GM21737 (cell line): ENCODE data around the gene SCAMP1.
"Not testable (repeated sequence)": the region's sequence is repeated elsewhere in the genome, so short reads cannot be mapped to it uniquely, and the experiment has no call there.

ENCODE experiments used
- ATAC-seq: cut with Tn5 transposase; IDR thresholded peaks from one replicate; pipeline ENCODE4 v1.9.1; 2021; ENCODE audit warnings: mild to moderate bottlenecking, moderate library complexity; ENCODE audit not compliant: unreplicated experiment

SCAMP1 gene

DNA sequence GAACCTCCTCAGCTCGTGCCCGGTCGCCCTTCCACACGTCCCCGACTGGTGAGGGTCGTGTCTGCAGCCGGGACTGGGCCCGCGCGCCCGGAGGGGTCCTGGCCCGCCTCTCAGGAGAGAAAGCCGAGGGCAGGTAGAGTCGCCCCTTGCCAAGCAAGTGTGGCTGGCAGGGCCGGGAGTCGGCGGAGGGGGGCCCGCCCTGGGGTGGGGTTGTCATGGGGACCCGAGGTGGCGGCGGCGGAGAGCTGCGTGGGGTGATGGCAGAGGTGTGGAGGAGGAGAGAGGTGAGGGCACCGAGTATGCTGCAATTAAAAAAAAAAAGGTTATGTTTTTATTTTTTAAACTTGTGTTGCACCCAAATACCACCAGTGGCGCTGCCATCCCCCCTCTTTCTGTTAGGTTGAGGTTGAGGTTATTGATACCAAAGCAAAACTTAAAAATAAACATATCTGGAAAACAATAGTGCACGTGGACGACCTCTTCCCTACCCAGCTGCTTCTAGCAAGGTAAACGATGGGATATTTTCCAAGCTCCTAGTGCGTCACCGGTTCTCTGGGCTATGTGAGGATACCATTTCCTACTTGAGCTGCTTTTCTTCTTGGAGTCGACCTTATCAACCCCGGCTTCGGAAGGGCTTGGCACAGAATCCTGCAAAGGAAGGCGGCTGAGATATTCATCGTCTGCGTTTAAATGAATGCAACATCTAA lies 660 bp downstream of the SCAMP1 start:
- ATAC-seq: peak; percentile 38

DNA sequence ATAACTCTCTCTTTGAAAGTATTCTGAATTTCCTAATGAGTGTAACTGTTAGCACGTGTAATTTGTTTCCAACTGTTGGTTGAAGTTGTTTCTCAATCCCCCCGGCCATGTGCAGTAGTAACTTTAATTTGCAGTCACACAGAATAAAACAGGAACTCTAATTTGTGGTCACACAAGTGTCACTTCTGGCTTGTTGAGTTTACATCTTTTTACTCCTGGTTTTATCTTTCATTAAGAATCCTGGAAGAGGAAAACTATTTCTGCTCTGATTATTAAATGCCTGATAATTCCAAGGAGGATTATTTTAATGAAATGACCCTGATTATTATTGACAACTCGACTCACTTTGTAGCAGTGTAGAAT lies 1.2 kb downstream of the SCAMP1 start:
- ATAC-seq: no peak

DNA sequence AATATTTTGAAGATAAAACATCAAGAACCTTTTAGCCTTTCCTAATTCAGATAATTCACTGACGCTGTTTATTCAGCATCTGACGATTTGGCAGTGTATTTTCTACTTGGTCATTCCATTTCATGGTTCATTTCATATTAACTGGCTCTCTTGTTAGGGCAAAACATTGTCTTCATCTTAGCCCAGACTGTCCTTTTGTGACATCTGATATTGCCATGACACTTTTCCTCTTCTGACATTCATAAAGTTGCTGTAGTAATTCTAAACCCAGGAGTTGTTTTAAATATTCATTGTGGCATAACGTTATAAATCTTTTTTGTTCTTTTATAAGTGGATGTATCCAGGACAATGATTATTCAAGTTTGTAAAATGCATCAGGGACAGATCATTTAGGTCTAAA lies 1.8 kb downstream of the SCAMP1 start:
- no peak for ATAC-seq

DNA sequence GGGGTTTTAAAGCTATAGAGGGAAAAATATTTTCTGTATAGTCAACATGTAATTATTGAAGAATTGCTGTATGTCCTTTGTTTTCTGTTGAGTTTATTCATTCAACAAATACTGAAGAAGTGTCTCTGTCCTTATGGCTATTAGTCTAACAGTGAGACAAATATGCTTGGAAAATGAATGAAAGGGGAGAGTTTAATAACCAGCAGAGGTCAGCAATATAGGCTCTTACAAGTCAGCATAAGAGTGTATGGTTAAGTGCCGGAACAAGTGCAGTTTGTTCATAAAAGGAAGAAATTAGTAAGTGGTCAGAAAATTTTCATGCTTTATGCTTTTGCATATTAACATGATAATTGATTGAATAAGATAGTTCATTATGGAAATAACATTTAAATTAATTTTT lies 3.6 kb downstream of the SCAMP1 start:
- no peak for ATAC-seq

DNA sequence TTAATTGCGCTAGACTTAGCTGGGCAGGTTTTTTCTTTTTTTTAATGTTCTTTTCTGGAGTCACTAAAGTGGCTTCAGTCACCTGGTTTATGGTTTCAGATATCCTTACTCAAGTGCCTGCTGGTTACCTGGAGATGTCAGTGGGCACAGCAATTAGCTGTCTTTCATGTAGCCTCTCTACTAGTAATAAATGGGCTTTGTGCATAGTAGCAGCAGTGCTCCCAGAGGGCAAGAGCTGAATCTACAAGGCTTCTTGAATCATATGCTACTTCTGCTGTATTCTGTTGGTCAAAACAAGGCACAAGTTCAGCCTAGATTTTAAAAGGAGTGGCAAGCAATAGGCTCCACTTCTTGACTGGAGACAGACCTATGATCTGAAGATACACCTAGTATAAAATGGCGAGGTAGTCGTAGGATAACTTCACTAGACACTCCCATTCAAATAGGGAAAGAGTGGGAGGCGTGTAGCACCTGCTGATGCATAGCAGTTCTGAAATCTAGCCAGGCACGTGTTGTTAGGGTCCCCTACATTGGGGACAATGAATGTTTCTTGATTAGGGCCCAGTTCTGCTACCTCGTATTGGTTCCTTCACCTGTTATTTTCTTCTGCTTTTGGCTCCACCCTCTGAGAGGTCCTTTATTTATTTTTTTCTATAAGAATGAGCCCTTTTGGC lies 7.0 kb downstream of the SCAMP1 start:
- ATAC-seq: no peak

DNA sequence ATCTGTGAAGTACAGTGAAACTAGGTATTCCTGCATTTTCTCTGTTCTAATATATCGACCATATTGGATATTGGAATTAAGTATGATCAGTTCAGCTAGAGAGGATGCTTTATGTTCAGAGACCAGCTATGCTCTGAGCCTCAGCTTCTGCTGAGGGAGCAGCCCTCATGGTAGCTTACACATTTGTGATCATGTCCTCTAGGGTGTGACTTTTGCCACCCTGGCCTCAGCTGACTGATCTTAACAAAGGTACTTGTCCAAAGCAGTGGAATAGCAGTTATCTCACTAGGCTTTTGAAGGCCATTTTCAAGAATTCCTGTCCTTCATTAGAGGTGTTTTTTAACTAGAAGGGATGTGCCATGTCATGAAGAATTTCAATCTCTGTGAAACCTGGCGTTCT lies 9.3 kb downstream of the SCAMP1 start:
- ATAC-seq: no peak

DNA sequence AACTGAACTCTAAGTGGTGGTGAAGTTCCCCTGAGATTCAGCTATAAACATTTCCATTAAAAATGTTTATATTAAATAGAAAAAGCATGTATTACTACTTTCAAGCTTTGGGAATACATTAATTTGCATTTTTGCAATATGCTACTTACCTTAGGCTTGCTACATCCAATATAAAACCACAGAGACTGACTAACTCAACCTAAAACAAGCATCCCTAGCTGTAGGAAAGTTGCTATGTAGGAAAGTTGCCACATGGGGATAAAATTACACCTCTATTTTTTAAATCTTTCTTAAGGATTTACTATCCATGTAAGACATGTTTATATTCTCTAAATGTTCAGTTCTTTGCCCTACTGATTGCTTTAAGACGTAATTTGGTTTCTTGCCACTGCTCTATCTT lies 12.8 kb downstream of the SCAMP1 start:
- no peak for ATAC-seq

DNA sequence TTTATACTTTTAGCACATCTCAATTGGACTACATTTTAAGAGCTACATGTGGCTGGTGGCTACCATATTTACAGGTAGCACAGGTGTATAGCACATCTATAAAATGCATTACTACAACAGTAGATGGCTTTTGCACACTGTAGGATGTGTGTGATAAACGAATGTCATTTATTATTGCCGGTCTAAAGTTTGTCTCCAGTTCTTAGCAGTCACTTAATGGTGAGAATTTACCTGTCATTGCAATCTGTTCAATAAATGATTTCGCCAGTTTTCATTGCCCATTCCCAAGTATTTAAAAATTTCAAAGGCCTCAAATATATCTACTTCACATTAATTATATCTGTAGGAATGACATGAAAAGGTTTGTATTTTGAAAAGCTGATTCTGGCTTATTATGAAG lies 15.9 kb downstream of the SCAMP1 start:
- no peak for ATAC-seq

DNA sequence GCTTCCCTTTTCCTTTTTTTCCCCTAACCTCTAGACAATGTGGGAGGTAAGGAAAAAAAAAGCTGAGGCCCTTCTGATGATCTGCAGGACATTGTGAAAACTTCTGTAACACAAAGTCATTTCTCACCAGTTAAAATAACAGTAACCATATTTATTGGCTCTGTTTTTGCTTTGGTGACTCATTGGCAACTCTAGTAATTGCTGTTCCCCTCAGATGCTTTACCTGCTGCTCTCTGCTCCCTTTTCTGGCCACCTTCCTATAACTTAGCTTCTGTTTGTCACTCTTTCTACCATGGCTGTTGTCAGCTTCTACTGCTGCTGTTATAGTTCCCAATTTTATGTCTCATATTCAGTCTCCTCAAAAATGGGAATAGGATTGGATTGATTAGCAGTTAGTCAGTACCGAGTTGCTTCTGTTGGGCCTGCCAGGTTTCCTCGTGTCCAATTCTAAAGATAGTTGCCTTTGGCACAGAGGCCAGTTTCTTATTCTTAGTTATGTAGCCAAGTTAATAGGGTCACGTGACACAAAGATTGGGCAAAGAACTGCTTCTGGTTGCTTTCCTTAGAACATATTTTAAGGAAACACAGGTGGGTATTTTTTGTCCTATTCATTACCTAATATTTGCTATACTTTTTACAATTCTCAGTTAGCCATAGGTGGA lies 16.8 kb downstream of the SCAMP1 start:
- no peak for ATAC-seq

DNA sequence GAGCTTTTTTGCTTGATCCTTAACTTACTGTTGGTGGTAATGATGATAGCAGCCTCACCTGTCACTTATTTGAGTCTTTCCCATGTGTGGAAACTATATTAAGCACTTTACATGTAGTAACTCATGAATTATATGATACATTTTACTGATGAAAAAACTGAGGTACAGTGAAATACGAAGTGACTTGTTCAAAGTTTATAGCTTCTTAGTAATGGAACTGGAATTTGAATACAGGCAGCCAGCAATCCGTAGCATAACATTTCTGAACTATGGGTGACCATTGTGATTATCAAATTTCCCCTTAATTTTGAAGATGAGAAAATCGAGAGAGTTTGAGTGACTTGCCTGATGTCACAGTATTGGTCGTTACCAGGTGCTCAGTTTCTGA lies 17.3 kb downstream of the SCAMP1 start:
- no peak for ATAC-seq

DNA sequence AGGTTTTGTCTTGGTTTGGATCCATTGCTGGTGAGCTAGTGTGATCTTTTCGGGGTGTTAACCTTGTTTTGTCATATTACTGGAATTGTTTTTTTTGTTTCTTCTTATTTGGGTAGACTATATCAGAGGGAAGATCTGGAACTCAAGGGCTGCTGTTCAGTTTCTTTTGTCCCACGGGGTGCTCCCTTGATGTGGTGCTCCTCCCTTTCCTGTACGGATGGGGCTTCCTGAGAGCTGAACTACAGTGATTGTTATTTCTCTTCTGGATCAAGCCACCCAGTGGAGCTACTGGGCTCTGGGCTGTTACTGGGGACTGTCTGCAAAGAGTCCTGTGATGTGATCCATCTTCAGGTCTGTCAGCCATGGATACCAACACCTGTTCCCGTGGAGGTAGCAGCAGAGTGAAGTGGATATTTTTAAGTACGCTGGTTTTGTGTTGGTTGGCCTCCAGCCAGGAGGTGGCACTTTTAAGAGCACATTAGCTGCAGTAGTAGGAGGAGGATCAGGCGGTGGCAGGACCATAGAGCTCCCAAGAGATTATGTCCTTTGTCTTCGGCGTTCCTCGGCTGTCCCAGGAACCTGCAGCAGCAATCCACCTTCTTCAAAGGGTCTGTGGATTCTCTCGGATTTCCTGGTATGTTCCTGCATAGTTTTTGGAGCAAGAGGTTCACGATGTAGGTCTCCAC lies 27.2 kb downstream of the SCAMP1 start:
- ATAC-seq: no peak

DNA sequence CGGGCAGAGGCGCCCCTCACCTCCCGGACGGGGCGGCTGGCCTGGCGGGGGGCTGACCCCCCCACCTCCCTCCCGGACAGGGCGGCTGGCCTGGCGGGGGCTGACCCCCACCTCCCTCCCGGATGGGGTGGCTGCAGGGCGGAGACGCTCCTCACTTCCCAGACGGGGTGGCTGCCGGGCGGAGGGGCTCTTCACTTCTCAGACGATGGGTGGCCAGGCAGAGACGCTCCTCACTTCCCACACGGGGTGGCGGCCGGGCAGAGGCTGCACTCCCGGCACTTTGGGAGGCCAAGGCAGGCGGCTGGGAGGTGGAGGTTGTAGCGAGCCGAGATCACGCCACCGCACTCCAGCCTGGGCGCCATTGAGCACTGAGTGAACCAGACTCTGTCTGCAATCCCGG lies 30.9 kb downstream of the SCAMP1 start:
- ATAC-seq: not testable (repeated sequence)

DNA sequence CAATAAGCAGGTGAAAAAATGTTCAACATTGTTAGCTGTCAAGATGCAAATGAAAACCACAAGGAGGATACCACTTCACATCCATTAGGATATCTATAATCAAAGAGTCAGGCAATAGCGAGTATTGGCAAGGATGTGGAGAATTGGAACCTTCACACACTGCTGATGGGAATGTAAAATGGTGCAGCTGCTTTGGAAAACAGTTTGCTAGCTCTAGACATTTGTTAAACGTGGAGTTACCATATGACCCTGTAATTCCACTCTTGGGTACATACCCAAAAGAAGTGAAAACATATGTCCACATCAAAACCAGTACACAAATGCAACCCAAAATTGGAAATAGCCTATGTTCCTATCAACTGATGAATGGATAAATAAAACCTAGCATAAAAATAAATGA lies 37.4 kb downstream of the SCAMP1 start:
- no peak for ATAC-seq

DNA sequence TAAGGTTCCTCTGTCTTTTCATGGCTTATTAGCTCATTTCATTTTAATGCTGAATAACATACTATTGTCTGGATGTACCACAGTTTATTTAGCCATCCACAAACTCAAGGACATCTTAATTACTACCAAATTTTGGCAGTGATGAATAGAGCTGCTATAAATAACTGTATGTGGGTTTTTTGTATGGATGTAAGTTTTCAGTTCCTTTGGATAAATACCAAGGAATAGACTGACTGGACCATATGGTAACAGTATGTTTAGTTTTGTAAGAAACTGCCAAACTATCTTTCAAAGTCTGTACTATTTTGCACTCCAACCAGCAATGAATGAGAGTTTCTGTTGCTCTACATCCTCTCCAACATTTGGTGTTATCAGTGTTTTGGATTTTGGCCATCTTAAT lies 38.7 kb downstream of the SCAMP1 start:
- ATAC-seq: no peak

DNA sequence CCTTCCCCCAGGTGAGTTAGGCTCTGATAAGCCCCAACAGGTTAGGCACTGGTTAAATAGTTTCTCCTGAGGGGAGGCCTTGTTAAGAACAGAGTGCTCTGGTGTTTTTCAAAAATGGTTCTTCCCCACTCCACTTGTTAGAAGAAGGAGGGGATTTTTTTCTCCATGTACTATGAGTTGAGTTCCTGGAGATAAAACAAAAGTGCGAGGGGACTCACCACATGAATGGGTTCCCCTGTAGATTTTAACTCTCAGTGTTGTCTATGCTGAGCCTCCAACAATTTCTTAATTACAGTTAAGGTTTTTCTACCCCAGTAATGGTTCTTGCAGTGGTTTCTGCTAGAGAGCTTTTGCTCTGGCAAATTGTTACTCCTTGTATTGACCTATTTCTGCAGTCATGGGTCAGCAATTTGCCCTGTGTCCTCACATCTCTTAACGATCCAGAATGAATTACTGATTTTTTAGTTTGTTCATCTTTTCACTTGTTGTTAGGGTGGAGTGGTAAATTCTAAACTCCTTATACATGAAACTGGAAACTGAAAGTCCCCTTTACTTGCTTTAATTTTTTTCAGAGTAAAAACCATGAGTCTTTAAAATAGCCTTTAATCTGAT lies 44.4 kb downstream of the SCAMP1 start:
- no peak for ATAC-seq

DNA sequence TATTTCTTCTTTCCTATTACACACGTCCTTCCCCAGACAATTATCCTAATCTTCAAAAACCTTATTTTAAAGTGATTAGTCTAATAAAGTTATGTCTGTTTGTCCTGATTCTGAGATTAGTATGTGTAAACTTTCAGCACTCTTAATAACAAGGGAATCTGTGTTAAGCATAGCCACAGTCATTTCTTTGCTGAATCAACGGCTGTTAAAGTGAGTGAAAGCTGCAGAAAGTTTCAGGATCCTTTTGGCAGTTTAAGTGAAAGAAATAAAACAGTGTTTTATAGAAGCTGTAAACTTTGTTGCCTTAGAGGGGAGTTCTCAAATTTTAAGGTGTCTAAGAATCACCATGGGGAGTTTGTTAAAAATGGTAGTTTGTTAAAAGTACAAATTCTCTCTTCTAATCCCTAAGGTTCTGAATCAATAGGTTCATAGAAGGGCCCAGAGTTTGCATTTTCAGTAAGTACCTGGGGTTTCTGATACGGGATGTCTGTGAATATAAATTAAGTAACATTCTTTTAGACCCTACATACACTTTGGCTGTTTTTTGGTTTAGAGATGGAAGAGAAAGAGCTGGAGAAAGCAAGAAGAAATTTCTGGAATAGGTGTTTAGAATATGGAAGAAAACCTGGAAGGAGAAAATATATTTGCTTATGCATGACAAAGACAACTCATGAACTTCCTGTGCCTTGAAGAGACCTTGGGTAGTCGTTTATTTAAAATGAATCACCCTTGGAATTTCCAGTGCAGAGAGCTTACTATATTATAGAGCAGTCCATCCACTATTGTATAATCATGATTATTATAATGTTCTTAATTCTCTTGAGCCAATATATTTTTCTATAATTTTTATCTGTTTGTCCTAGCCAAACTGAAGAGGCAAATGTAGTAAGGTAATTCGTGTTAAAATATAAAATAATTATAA lies 45.7 kb downstream of the SCAMP1 start:
- ATAC-seq: no peak

DNA sequence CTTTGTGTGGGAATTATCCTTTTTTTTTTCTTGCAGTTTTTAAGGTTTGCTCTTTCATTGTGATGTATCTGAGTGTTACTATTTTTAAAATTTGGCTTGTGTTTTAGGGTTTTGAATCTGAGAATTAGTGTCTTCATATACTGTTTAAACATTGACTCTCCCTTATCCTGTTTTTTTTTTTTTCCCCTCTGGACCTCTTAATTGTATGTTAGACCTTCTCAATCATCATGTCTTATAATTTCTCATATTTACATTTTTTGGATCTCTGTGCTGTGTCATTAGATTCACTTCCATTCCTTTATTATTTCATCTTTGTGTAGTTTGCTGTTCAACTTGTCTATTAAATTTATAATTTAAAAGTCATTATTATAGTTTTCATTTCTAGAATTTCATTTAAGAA lies 47.0 kb downstream of the SCAMP1 start:
- ATAC-seq: no peak

DNA sequence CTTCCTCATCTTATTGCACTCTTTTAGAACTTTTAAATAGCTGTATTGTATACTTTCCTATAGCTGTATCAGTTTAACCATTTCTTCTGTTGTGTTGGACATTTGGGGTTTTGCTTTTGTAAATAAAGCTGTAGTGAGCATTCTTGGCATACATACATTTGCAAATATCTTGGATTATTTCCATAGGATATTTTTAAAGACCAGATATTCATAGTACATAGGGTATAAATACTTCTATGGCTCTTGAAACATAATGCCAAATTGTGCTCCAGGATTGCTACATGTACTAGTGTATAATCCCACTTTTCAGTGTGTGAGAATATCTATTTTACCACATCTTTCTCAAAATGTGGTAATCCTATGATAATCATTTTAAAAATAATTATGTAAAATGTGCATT lies 51.2 kb downstream of the SCAMP1 start:
- ATAC-seq: no peak

DNA sequence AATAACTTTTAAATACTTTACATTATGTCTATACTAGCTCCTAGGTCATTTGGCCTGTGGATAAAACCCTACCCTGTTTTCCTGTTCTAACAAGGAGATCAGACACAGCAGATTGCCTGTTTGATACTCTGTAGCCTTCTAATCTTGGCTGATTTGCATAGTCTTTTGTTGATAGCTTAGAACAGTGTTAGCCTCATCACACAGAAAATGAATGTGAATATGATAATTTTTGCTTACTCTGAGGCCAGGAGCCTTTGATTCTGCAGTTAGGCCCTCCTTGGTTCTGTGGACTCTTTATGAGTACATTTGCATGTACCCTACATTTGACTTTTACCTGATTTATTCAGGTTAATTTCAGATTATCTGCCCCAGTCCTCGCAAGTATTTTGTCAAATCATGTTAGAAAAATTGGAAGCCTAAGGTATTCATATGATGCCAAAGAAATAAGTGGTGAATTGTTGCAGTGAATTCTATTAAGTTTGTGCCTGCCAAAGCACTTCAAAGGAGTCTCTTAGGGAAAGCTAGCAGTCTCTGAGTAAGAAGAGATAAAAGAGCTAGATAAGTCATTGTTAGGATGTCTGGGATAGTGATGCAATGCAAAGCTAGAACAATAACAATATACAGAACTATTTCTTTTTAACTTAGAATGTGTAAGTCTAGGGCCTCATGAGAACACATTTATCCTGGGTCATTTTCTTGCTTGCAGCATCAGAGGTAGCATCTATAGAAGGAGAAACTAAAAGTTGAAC lies 56.4 kb downstream of the SCAMP1 start:
- no peak for ATAC-seq

DNA sequence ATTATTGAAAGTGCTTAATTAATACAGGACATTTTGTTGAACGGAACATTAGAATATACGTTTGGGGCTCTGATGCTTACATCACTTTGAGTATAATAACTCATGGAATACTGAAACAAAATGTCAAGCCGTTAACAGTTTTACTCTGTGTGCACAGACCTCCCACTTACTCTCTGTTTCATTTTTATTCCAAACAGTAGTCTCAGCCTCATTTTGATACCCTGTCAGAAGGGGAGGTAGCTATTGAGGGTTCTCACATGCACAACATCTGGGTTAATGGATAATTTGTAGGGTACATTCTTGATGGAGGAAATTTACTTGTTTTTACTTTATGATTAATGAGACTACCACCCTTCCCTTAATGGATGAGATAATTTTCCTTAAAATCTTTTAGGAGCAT lies 59.0 kb downstream of the SCAMP1 start:
- ATAC-seq: no peak
